GM12878 (cell line): ENCODE measurements around the gene BNIP5. TPM values are rescaled to one million over a fixed set of nuclear protein-coding genes. Genes with fewer than 3 reads are reported as not detected.

Experiments
- ATAC-seq: fragments of 200-7000 bp; cut with Tn5 transposase; 3 replicates; pipeline ENCODE4 v1.9.1; 2020; ENCODE audit warnings: mild to moderate bottlenecking, moderate library complexity
- BruUV-seq: library from RNA; stranded (reverse); fragments of 400-500 nt; replicated peaks from 2 replicates; lab custom pipeline; 2021; lab: Mats Ljungman, UMichigan
- CTCF ChIA-PET: fragments of 300-600 bp; sonication (Branson Sonifier 250); formaldehyde crosslinking; extraction: SDS; loops from one replicate; lab custom pipeline; 2021; ENCODE audit warnings: inconsistent platforms; lab: Yijun Ruan, JAX
- POLR2A ChIA-PET: fragments of 350-600 bp; formaldehyde crosslinking; extraction: SDS; loops from one replicate; lab custom pipeline; 2021; ENCODE audit warnings: inconsistent platforms; lab: Charles Lee
- RAD21 ChIA-PET: fragments of 300-600 bp; sonication (Branson Sonifier 250); formaldehyde crosslinking; loops from one replicate; lab custom pipeline; 2023; ENCODE audit warnings: antibody characterized with exemption; ENCODE audit not compliant: unreplicated experiment; lab: Charles Lee
- SMC1A ChIA-PET: fragments of 300-600 bp; sonication (Branson Sonifier 250); formaldehyde crosslinking; loops from one replicate; lab custom pipeline; 2023; ENCODE audit not compliant: unreplicated experiment, uncharacterized antibody; lab: Charles Lee
- DNase-seq: peaks from one replicate; pipeline ENCODE4 v3.0.0-alpha.2; 2011; ENCODE audit warnings: low read depth, low spot score
- FAIRE-seq: peaks from 3 replicates; lab custom pipeline; 2011; peaks lifted over from hg19 to GRCh38; lab: Jason Lieb, UNC
- H2AFZ ChIP-seq: 2 replicates; pipeline ENCODE4 v1.6.0; 2011; ENCODE audit warnings: low read depth, low read length, control low read depth; ENCODE audit not compliant: control insufficient read depth
- H3K27ac ChIP-seq: 2 replicates; pipeline ENCODE4 v1.5.1; 2011; ENCODE audit warnings: control low read depth; ENCODE audit not compliant: control insufficient read depth, insufficient read depth
- H3K27me3 ChIP-seq, 2 experiments: replicated peaks in 1 of 2; 2 replicates each; pipeline versions ENCODE4 v1.6.0 to v1.6.1; 2011; ENCODE audit warnings: low read length in 1 of 2; ENCODE audit not compliant: control insufficient read depth in 2 of 2, insufficient read depth in 2 of 2
- H3K36me3 ChIP-seq, 2 experiments: 2 replicates each; pipeline ENCODE4 v1.5.1; 2011; ENCODE audit warnings: low read length in 1 of 2; ENCODE audit not compliant: control insufficient read depth in 2 of 2, insufficient read depth in 2 of 2
- H3K4me1 ChIP-seq: 2 replicates; pipeline ENCODE4 v1.6.1; 2011; ENCODE audit warnings: mild to moderate bottlenecking, low read length, moderate library complexity, mixed read lengths; ENCODE audit not compliant: control insufficient read depth, insufficient read depth
- H3K4me2 ChIP-seq: 2 replicates; pipeline ENCODE4 v1.6.0; 2011; ENCODE audit warnings: control low read depth; ENCODE audit not compliant: control insufficient read depth, insufficient read depth
- H3K4me3 ChIP-seq: fragments of 200-600 bp; sonication (generic); 2 replicates; pipeline ENCODE4 v1.5.1; 2016
- H3K79me2 ChIP-seq: 2 replicates; pipeline ENCODE4 v1.6.0; 2011; ENCODE audit warnings: low read length; ENCODE audit not compliant: control insufficient read depth, insufficient read depth
- H3K9ac ChIP-seq: 2 replicates; pipeline ENCODE4 v1.8.0; 2011; ENCODE audit warnings: low read length, control low read depth, mixed read lengths; ENCODE audit not compliant: control insufficient read depth, insufficient read depth
- H3K9me3 ChIP-seq: replicated peaks from 3 replicates; pipeline ENCODE4 v1.5.1; 2011; ENCODE audit warnings: mild to moderate bottlenecking, low read length; ENCODE audit not compliant: control insufficient read depth, insufficient read depth
- H4K20me1 ChIP-seq: 2 replicates; pipeline ENCODE4 v1.6.0; 2011; ENCODE audit not compliant: control insufficient read depth, insufficient read depth
- ATF3 ChIP-seq: IDR thresholded peaks from 2 replicates; pipeline ENCODE4 v1.6.1; 2011; ENCODE audit warnings: low read depth, mild to moderate bottlenecking, low read length, moderate library complexity, borderline replicate concordance; ENCODE audit errors: extremely low read depth
- BCL11A ChIP-seq: IDR thresholded peaks from 2 replicates; pipeline ENCODE4 v1.6.1; 2011; ENCODE audit warnings: low read depth, low read length
- BCLAF1 ChIP-seq: fragments of 450-650 bp; IDR thresholded peaks from 2 replicates; pipeline ENCODE4 v1.6.1; 2017; ENCODE audit warnings: antibody characterized with exemption, mild to moderate bottlenecking, moderate library complexity
- BRCA1 ChIP-seq: IDR thresholded peaks from 2 replicates; pipeline ENCODE4 v1.6.1; 2011; ENCODE audit warnings: low read depth, low read length, improper control_type of control experiment
- CREB1 ChIP-seq: IDR thresholded peaks from 2 replicates; pipeline ENCODE4 v1.6.1; 2012; ENCODE audit warnings: low read depth, mild to moderate bottlenecking, inconsistent platforms
- EP300 ChIP-seq, 2 experiments: fragments of 150-350 bp in 1 of 2; IDR thresholded peaks; 2 replicates each; pipeline ENCODE4 v1.6.1; 2011 to 2012; ENCODE audit warnings: low read depth in 2 of 2, low read length in 2 of 2, borderline replicate concordance in 1 of 2, improper control_type of control experiment in 1 of 2, inconsistent platforms in 1 of 2; ENCODE audit not compliant: control insufficient read depth in 1 of 2
- ESRRA ChIP-seq: IDR thresholded peaks from 2 replicates; pipeline ENCODE4 v1.6.1; 2012; ENCODE audit warnings: mild to moderate bottlenecking, low read length, improper control_type of control experiment
- IRF4 ChIP-seq: IDR thresholded peaks from 2 replicates; pipeline ENCODE4 v1.6.1; 2011; ENCODE audit warnings: low read depth, low read length
- KLF5 ChIP-seq: fragments of 450-650 bp; IDR thresholded peaks from 2 replicates; pipeline ENCODE4 v1.6.1; 2014; ENCODE audit warnings: mild to moderate bottlenecking; ENCODE audit not compliant: partially characterized antibody
- POLR2AphosphoS5 ChIP-seq: IDR thresholded peaks from 2 replicates; pipeline ENCODE4 v1.6.1; 2011; ENCODE audit warnings: mild to moderate bottlenecking, low read length, inconsistent platforms
- RAD21 ChIP-seq: IDR thresholded peaks from 2 replicates; pipeline ENCODE4 v1.6.1; 2011; ENCODE audit warnings: mild to moderate bottlenecking, low read depth, low read length, moderate library complexity; ENCODE audit not compliant: insufficient read depth
- RFX5 ChIP-seq: IDR thresholded peaks from 2 replicates; pipeline ENCODE4 v1.6.1; 2011; ENCODE audit warnings: low read depth, low read length, improper control_type of control experiment
- TAF1 ChIP-seq: IDR thresholded peaks from 2 replicates; pipeline ENCODE4 v1.6.1; 2011; ENCODE audit warnings: mild to moderate bottlenecking, low read depth, low read length, borderline replicate concordance
- YBX1 ChIP-seq: fragments of 450-650 bp; IDR thresholded peaks from 2 replicates; pipeline ENCODE4 v1.6.1; 2016; ENCODE audit warnings: antibody characterized with exemption
- ZNF592 ChIP-seq: fragments of 450-650 bp; IDR thresholded peaks from 2 replicates; pipeline ENCODE4 v1.6.1; 2017; ENCODE audit warnings: mild to moderate bottlenecking, moderate library complexity
- WGBS: methylation state at CpG from one replicate; pipeline ENCODE4 v1.1.6; 2016; ENCODE audit warnings: low lambda C conversion rate; ENCODE audit not compliant: insufficient replicate concordance, insufficient coverage; ENCODE audit errors: missing lambda C conversion rate; 5-methylcytosine and 5-hydroxymethylcytosine counted together
- in situ Hi-C: fragments of 300-500 bp; cut with MboI; formaldehyde crosslinking; loops from 9 replicates; pipeline ENCODE4 v1.14.3; 2018; ENCODE audit warnings: mixed read lengths
- intact Hi-C: fragments of 100-400 bp; cut with micrococcal nuclease; formaldehyde crosslinking; loops from one replicate; pipeline ENCODE4 v1.14.2; 2022; ENCODE audit not compliant: unreplicated experiment
- polyA plus RNA-seq, 11 experiments: library from polyadenylated mRNA; depleted of rRNA in 4 of 11; unstranded in 6 of 11; stranded (reverse) in 5 of 11; fragments of >200 nt; fragmentation: Nextera tagmentation in 4 of 11; fragmentation: Illumina TruSeq in 1 of 11; extraction: Ambion mirVana in 4 of 11; extraction: Trizol in 1 of 11; gene quantifications; 1 replicate in 1 of 11; 2 replicates in 10 of 11; pipeline versions ENCODE4 v1.2.1 to v1.2.3, GENCODE V29; 2011 to 2016; ENCODE audit warnings: inconsistent platforms in 2 of 11, missing spikeins in 2 of 11, low read depth in 1 of 11
- total RNA-seq, 4 experiments: library from RNA; depleted of rRNA in 3 of 4; stranded (reverse); fragments of >200 nt in 3 of 4; fragmentation: Illumina TruSeq in 1 of 4; extraction: Trizol in 1 of 4; gene quantifications; 2 replicates each; pipeline versions ENCODE4 v1.2.1 to v1.2.3, GENCODE V29; 2013 to 2021

Gene BNIP5
- total and polyA plus RNA-seq, 10 of the 15 experiments (the other 5 are each of a cell fraction or from before 2014, with no cell fraction given): 0.02 to 0.68 (median 0.05) TPM; not detected in 2

- ChIA-PET RAD21 (interaction anchor here (0.6 to 6.8 kb wide), 13 partner anchors 11 to 274 kb away, joined by 3 to 122 read pairs (median 4); partner anchors contain the start of genes BNIP5 and MAPK14), SMC1A (interaction anchor here (0.8 to 11.4 kb wide), 21 partner anchors 11 to 452 kb away, joined by 3 to 188 read pairs (median 4); partner anchors contain the start of genes BNIP5 and MAPK14), POLR2A (interaction anchor here (0.6 to 1.7 kb wide), 3 partner anchors 57 to 63 kb away, joined by 5 to 11 read pairs (median 6); no protein-coding TSS in a partner anchor), CTCF (interaction anchor here (0.8 to 15.8 kb wide), 31 partner anchors 11 to 278 kb away, joined by 3 to 313 read pairs (median 6); partner anchors contain the start of gene BNIP5)
- H3K9ac ChIP-seq: no peak overlapping the region
- BruUV-seq: no TSS peak
- no peaks in the 10 kb centered on the region for H3K36me3 ChIP-seq
- no peaks in the 10 kb centered on the region for H3K4me1 ChIP-seq
- no peaks in the 10 kb centered on the region for H3K9me3 ChIP-seq
- FAIRE-seq (no peak), DNase-seq (no peak), ATAC-seq (no peak)
- 29% methylated on average over 7 of the region's 7 CpGs for WGBS
- no peak overlapping the region for H3K27ac ChIP-seq
- in situ Hi-C loops: no loop called here
- no peaks in the 10 kb centered on the region for H4K20me1 ChIP-seq
- H3K4me3 ChIP-seq: no peak overlapping the region
- H2AFZ ChIP-seq: no peak overlapping the region
- H3K79me2 ChIP-seq: no peaks in the 10 kb centered on the region
- peaks cover 0 to under 1% of the 10 kb centered on the region in 2 experiments; a peak in 1 of 4 replicates for H3K27me3 ChIP-seq
- intact Hi-C loops: loop anchor here (1.0 to 10.0 kb wide), 4 partner anchors 36 to 274 kb away; partner anchors contain the start of genes BNIP5 and MAPK14
- no peak overlapping the region for H3K4me2 ChIP-seq
- TF ChIP-seq POLR2AphosphoS5 (no peak), KLF5 (no peak), ZNF592 (no peak), BRCA1 (no peak), IRF4 (no peak), EP300 (IDR thresholded peaks at IDR 0.05; ENCODE audit: borderline replicate concordance in 1 of 2, control insufficient read depth in 1 of 2, low read depth in 2 of 2, low read length in 2 of 2) (no peak), ATF3 (no peak), BCLAF1 (no peak), BCL11A (no peak), YBX1 (no peak), RAD21 (no peak), ESRRA (no peak), TAF1 (no peak), RFX5 (no peak), CREB1 (no peak)
These were observed 34.9 kb downstream of the BNIP5 start for GRCh38 chr6:36301781-36302180.
